ENCODE results near the gene COL4A4. TPM values are rescaled to one million over a fixed set of nuclear protein-coding genes. Genes with fewer than 3 reads are reported as not detected.
"Not testable (repeated sequence)": the region's sequence is repeated elsewhere in the genome, so short reads cannot be mapped to it uniquely, and the experiment has no call there.

The COL4A4 gene
- total RNA-seq, 1 experiment from 2014 or later, result 0.42 TPM

DNA sequence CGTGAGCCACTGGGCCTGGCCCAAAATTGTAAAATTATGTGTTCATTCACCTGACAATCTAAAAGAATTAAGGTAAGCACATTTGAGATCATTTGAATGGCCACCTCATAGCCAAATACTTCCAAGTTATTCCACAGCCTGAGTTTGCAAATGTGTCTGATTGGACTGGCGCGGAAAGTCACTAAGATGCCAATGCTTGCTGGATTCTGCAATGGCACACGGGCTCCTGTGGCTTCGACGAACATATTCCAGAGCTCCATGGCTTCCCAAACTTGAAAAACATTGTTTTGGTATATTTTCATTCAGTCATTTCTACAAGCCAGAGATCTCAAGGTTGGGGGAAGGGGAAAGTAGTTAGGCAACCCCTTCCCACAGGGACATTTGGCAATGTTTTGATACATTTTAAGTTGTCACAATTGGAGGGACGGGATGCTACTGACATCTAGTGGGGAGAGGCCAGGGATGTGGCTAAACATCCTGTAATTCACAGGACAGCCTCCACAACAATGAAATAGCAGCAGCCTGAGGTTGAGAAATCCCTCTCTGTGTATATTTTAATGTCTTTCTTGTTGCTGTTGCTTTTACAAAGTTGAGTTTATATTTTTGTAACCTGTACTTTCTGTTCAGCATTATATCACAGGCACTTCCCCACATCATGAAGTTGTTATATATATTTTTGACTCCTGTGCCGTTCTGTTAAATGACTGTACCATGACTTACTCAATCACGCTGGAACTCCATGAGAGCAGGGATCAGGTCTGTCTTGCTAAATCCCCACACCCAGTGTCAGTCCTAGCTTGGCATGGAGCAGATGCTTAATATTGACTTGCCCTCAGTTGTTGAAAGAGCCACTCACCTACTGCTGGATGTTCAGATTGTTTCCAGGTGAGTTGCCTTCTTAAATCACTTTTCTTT, 56.9 kb downstream of the COL4A4 start:
- H3K4me3 ChIP-seq (ENCODE audit: insufficient read depth, low read depth, low read length), result no peak overlapping the region
- peak; percentile 39 for DNase-seq
- no peaks in the 10 kb centered on the region for H3K36me3 ChIP-seq (replicated peaks; ENCODE audit: control insufficient read depth, insufficient read depth, low read length)
- no peaks in the 10 kb centered on the region for H3K27me3 ChIP-seq (ENCODE audit: control insufficient read depth, insufficient read depth, low read length)

DNA sequence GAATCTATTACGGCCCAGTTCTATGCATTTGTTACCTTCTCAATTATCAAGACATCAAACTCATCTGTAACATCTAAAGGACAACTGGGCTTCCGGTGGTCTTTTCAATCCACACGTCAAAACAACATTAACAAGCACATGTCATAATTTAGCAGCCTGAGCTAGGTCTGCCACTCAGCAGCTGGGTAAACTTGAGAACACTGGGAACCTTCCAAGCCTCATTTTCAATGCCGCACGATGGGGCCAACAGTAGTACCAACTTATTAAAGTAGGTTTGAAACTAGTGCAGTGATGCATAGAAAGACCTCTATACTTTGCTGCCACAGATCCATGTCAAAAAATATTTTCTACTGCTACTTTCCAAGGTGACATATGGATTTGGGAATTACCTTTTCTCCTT, 60.4 kb downstream of the COL4A4 start:
- no peaks in the 10 kb centered on the region for H3K27me3 ChIP-seq (ENCODE audit: control insufficient read depth, insufficient read depth, low read length)
- no peaks in the 10 kb centered on the region for H3K36me3 ChIP-seq (replicated peaks; ENCODE audit: control insufficient read depth, insufficient read depth, low read length)
- H3K4me3 ChIP-seq (ENCODE audit: insufficient read depth, low read depth, low read length), result no peak overlapping the region
- DNase-seq, result no peak

DNA sequence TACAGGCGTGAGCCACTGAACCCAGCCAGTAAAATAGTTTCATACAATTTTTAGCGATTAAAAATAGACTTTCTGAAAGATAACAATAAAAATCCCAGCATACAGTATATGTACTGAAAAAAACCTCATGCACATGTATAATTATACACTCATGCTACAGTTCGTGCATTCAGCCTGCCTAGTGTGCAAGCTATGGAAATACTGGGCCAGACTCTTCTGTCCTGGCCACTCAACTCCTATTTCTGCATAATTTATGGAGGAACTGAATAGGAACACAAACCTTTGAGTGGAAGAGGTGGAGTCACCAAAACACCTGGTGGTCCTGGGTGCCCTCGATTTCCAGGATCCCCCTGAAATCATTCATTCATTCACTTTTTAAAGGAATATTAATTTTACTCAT, 64.7 kb downstream of the COL4A4 start:
- DNase-seq, result no peak
- Histone ChIP-seq H3K27me3 (ENCODE audit: control insufficient read depth, insufficient read depth, low read length) (no peaks in the 10 kb centered on the region), H3K36me3 (replicated peaks; ENCODE audit: control insufficient read depth, insufficient read depth, low read length) (no peaks in the 10 kb centered on the region), H3K4me3 (ENCODE audit: insufficient read depth, low read depth, low read length) (no peak overlapping the region)

DNA sequence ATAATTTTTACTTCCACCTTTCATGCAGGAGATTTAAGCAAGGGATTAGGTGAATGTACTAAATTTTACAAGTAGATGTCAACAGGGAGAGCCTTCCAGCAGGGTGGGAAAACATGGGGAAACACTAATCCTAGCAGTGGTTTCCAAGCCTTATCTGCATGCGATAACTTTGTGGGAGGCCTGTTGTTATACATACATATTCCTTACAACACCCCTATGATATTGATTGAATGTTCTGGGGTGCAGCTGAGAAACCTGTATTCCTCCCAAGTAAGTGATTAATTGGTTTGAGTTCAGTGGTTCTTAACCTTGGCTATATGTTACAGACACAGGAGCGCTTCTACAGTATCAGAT, 65.9 kb downstream of the COL4A4 start:
- Histone ChIP-seq H3K36me3 (replicated peaks; ENCODE audit: control insufficient read depth, insufficient read depth, low read length) (no peaks in the 10 kb centered on the region), H3K4me3 (ENCODE audit: insufficient read depth, low read depth, low read length) (no peak overlapping the region), H3K27me3 (ENCODE audit: control insufficient read depth, insufficient read depth, low read length) (no peaks in the 10 kb centered on the region)
- DNase-seq, result no peak

DNA sequence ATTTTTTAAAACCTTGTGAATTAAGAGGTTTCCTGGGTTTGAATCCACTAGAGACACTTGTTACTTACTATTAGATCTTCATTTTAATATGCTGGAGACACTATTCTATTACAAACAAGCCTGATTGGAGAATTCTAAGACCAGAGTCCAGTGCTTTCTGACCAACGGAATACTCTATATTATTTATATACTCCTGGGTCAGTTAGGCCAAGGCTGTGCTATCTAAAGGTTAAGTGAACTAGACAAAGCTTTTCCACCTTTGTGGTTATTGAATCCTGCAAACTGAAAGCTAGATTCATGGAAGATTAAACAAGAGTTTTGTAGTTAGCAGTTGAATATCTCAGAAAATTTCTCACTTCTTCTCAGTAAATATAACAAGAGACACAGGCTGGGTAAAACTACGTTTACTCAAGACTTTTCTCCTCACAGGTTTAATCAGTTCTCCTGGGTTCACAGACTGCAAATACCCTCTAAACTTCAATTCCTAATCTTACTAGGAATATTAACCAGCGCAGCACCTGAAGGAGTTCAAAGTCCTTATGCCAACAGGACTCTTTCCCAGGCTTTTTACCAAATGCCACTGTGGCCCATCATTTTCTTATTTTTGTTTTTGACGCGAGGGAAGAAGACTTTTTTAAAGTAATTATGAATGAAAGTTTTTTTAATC, 66.4 kb downstream of the COL4A4 start:
- no peak overlapping the region for H3K4me3 ChIP-seq (ENCODE audit: insufficient read depth, low read depth, low read length)
- no peak for DNase-seq
- H3K36me3 ChIP-seq (replicated peaks; ENCODE audit: control insufficient read depth, insufficient read depth, low read length), result no peaks in the 10 kb centered on the region
- no peaks in the 10 kb centered on the region for H3K27me3 ChIP-seq (ENCODE audit: control insufficient read depth, insufficient read depth, low read length)

DNA sequence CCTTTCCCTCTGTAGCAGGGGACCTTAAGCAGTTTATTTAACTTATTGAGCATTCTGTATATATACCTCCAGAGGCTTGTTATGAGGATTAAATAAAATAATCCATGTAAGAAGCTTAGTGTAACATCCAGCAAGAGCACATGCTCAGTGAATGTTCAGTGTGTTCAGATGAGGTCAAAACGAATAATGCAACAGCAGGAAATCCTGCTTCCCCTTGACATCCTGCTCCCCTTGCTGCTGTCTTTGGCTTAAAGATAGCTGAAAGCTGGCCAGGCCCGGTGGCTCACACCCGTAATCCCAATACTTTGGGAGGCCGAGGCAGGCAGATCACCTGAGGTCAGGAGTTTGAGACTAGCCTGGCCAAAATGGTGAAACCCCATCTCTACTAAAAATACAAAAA, 68.7 kb downstream of the COL4A4 start:
- no peak for DNase-seq

DNA sequence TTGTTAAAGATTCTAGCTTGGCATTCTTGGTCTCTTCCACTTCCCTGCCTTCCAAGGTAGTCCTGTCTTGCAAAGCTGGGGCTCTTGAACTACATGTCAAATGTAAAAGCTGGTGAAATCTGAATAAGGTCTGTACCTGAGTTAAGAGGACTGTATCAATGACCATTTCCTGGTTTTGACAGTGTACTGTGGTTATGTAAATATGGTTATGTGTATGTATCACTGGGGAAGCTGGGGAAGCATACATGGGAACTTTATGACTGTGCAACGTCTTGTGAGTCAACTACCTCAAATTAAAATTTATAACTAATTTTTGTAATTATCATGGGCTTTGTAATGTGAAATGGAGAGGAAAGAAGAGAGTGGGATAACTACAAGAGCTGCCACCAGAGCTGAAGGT, 81.7 kb downstream of the COL4A4 start:
- no peak for DNase-seq
- Histone ChIP-seq H3K36me3 (replicated peaks; ENCODE audit: control insufficient read depth, insufficient read depth, low read length) (no peaks in the 10 kb centered on the region), H3K27me3 (ENCODE audit: control insufficient read depth, insufficient read depth, low read length) (no peaks in the 10 kb centered on the region), H3K4me3 (ENCODE audit: insufficient read depth, low read depth, low read length) (no peak overlapping the region)

More for the DNA sequence above, 68.7 kb downstream of the COL4A4 start:
- Histone ChIP-seq H3K27me3 (ENCODE audit: control insufficient read depth, insufficient read depth, low read length) (no peaks in the 10 kb centered on the region), H3K4me3 (ENCODE audit: insufficient read depth, low read depth, low read length) (no peak overlapping the region), H3K36me3 (replicated peaks; ENCODE audit: control insufficient read depth, insufficient read depth, low read length) (no peaks in the 10 kb centered on the region)

DNA sequence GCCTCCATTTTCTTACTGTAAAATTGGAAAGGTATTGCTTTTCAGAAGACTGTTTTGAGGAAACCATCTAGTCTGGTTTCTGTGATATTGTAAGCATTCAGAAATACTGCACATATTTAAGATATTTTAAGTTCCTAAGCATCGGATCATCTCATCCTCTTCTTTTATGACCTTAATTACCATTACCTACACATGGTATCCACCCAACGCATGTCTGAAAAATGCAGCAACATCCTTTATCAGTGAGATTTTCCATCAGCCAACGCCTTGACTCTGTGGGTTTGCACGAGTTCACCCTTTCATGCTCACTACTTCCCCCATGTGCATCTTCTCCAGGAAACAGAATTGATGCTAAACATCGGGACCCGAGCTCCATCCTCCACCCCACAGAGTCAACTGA, 84.3 kb downstream of the COL4A4 start:
- DNase-seq, result no peak
- no peaks in the 10 kb centered on the region for H3K27me3 ChIP-seq (ENCODE audit: control insufficient read depth, insufficient read depth, low read length)
- H3K36me3 ChIP-seq (replicated peaks; ENCODE audit: control insufficient read depth, insufficient read depth, low read length), result no peaks in the 10 kb centered on the region
- no peak overlapping the region for H3K4me3 ChIP-seq (ENCODE audit: insufficient read depth, low read depth, low read length)

DNA sequence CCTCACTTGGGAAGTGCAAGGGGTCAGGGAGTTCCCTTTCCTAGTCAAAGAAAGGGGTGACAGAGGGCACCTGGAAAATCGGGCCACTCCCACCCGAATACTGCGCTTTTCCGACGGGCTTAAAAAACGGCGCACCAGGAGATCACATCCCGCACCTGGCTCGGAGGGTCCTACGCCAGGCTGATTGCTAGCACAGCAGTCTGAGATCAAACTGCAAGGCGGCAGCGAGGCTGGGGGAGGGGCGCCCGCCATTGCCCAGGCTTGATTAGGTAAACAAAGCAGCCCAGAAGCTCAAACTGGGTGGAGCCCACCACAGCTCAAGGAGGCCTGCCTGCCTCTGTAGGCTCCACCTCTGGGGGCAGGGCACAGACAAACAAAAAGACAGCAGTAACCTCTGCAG, 98.9 kb downstream of the COL4A4 start:
- not testable (repeated sequence) for H3K36me3 ChIP-seq (replicated peaks; ENCODE audit: control insufficient read depth, insufficient read depth, low read length); H3K27me3 ChIP-seq (ENCODE audit: control insufficient read depth, insufficient read depth, low read length); DNase-seq
- peak overlapping the region; percentile 39 for H3K4me3 ChIP-seq (ENCODE audit: insufficient read depth, low read depth, low read length)

DNA sequence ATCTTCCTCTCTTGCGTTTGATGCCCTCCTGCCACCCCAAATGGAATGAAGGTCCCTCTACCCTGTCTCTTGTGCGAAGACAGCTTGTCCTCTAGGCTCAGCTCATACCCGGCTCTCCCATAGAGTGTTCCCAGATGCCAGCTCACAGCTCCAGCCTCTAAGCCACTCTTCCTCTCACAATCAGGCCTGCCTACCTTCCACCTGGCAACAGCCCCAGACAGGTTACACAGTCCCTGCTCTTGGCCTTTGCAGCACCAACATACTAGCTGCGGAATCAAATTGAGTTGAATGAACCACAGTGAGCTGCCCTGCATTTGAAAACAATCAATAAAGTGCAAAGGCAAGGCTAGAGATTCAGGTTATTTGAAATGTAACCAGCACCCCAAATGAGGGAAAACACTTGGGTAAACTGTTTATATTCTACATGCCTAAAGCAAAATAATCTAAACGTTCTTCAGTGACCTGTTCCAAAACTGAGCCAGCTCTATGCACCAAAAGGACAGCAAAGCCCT, 105.1 kb downstream of the COL4A4 start:
- Histone ChIP-seq H3K36me3 (replicated peaks; ENCODE audit: control insufficient read depth, insufficient read depth, low read length) (no peaks in the 10 kb centered on the region), H3K4me3 (ENCODE audit: insufficient read depth, low read depth, low read length) (no peak overlapping the region)
- DNase-seq, result no peak

DNA sequence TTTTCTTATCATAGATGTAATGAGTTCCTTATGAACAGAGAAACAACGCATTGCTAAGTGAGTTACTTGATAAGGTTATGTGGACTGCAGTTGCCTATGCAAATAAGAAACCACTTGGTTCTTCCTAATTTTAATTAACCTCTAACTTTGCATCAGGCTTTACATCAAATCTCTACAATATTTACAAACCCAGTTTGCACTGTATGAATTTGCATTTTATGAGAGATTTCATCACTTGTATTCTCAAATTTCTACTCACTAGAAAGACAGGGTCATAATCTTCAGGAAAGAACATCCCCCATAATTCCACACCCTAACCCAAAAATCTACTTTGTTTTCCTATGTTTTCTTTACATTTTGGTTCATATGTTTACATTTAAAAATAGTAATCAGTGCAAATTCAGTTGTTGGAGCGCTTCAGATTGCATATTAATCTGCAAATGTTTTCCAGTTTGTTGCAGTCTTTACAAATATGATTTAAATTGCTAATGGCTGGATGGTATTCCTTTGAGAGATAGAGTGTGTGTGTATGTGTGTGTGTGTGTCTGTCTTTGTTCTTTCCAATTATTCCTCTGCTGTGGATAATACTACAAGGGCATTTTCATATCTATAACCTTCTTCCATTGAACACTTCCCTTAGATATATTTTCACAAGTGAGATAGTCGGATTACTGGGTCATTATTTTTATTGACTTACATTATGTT, 106.1 kb downstream of the COL4A4 start:
- Histone ChIP-seq H3K36me3 (replicated peaks; ENCODE audit: control insufficient read depth, insufficient read depth, low read length) (no peaks in the 10 kb centered on the region), H3K27me3 (ENCODE audit: control insufficient read depth, insufficient read depth, low read length) (no peaks in the 10 kb centered on the region), H3K4me3 (ENCODE audit: insufficient read depth, low read depth, low read length) (no peak overlapping the region)
- no peak for DNase-seq

More for the DNA sequence above, 105.1 kb downstream of the COL4A4 start:
- H3K27me3 ChIP-seq (ENCODE audit: control insufficient read depth, insufficient read depth, low read length), result no peaks in the 10 kb centered on the region

DNA sequence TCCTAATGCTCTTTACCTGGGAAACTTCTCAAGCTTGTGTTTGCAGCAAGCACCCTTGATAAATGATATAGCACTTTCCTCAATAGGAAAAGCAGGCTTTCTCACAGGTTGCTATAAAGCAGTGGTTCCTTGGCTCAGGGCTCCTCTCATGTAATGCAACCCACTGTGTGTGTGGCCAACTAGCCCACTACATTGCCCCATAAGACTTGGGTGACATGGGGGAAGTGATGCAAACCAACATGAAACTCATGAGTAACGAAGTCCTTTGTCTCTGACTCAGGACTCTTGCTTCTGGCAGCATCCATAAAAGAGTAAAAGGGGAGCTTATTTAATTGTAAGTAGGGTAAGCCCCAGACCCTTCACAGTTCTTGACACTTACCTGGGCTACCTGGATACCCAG, 106.9 kb downstream of the COL4A4 start:
- Histone ChIP-seq H3K36me3 (replicated peaks; ENCODE audit: control insufficient read depth, insufficient read depth, low read length) (no peaks in the 10 kb centered on the region), H3K27me3 (ENCODE audit: control insufficient read depth, insufficient read depth, low read length) (no peaks in the 10 kb centered on the region), H3K4me3 (ENCODE audit: insufficient read depth, low read depth, low read length) (no peak overlapping the region)
- DNase-seq, result no peak

DNA sequence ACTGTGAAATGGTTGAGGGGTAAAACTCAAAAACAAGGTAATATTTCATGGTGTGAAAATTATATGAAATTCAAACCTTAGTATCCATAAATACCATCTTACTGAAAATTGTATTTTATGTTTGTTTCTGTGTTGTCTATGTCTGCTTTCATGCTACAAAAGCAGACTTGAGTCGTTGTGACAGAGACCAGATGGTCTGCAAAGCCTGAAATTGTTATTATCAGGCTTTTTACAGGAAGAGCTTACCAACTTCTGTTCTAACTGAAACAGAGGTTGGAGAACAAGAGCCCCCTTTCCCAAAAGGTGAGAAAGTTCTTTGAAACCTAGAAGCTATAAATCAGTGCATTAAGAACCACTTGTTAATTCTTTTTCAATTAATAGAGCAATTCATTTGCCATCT, 110.0 kb downstream of the COL4A4 start:
- DNase-seq, result no peak
- Histone ChIP-seq H3K27me3 (ENCODE audit: control insufficient read depth, insufficient read depth, low read length) (no peaks in the 10 kb centered on the region), H3K36me3 (replicated peaks; ENCODE audit: control insufficient read depth, insufficient read depth, low read length) (no peaks in the 10 kb centered on the region), H3K4me3 (ENCODE audit: insufficient read depth, low read depth, low read length) (no peak overlapping the region)

DNA sequence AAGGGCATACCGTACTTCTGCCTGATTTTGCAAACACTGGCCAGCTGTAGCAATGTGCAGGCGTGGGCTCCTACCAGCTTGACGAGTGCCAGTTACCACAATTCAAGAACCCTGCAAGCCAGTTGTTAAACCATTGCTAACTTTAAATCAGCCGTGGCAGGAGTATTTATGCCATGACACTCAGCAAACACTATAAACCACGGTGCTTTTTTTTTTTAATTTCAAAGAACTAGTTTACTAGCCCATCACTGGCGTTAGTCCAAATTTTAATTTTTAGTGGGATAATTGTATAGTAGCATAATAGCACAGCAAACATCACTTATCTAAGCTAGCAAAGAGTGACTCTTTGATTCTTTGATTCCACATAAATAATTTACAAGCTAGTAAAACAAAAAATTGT, 111.1 kb downstream of the COL4A4 start:
- Histone ChIP-seq H3K36me3 (replicated peaks; ENCODE audit: control insufficient read depth, insufficient read depth, low read length) (no peaks in the 10 kb centered on the region), H3K27me3 (ENCODE audit: control insufficient read depth, insufficient read depth, low read length) (no peaks in the 10 kb centered on the region), H3K4me3 (ENCODE audit: insufficient read depth, low read depth, low read length) (no peak overlapping the region)
- DNase-seq, result no peak

DNA sequence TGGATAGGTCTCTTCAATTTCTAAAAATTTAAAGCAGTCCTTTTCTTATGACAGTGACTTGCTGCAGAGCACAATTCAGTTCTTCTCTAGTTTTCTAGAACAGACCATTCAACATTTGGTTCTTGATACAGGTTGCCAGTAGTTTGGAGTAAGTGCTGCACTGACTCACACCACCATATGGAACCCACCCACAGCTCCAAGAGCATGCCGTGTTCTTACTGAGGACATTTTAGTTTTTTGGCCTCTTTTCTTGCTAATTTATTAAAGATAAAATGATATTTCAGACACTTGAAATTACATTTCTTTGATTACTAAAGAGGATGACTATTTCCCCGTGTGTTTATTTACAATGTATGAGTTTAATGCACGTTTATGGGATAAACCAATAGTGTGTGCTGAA, 120.0 kb downstream of the COL4A4 start:
- no peak for DNase-seq
- no peak overlapping the region for H3K4me3 ChIP-seq (ENCODE audit: insufficient read depth, low read depth, low read length)
- no peaks in the 10 kb centered on the region for H3K27me3 ChIP-seq (ENCODE audit: control insufficient read depth, insufficient read depth, low read length)
- no peaks in the 10 kb centered on the region for H3K36me3 ChIP-seq (replicated peaks; ENCODE audit: control insufficient read depth, insufficient read depth, low read length)
